ENCODE measurements around the gene SOBP. TPM values are rescaled to one million over a fixed set of nuclear protein-coding genes. Genes with fewer than 3 reads are reported as not detected.
"Not testable (repeated sequence)": the region's sequence is repeated elsewhere in the genome, so short reads cannot be mapped to it uniquely, and the experiment has no call there.

Gene SOBP
- total RNA-seq, result 11.0 TPM
- long read RNA-seq, partial matches to known transcripts, result 6 of 17 reads
- long read RNA-seq, other reads (novel, unspliced or antisense), result 11 of 17 reads

- no peak for DNase-seq (ENCODE audit: low spot score)
Observed at GRCh38 chr6:107489636-107490565, at the start of gene SOBP. Gene SOBP (plus strand): TSS chr6:107490117. CDS start chr6:107490617, 500 bp downstream.

GRCh38 chr6:107440936-107441335 lies 49.0 kb upstream of the SOBP start:
- no peak for DNase-seq (ENCODE audit: low spot score)

- no peak for DNase-seq (ENCODE audit: low spot score)
Observed at GRCh38 chr6:107441682-107442081, 48.2 kb upstream of the SOBP start.

GRCh38 chr6:107442938-107443607 lies 46.8 kb upstream of the SOBP start:
- DNase-seq (ENCODE audit: low spot score), result no peak

- DNase-seq (ENCODE audit: low spot score), result no peak
Observed at GRCh38 chr6:107443608-107444267, 46.2 kb upstream of the SOBP start.

- DNase-seq (ENCODE audit: low spot score), result no peak
Observed at GRCh38 chr6:107444277-107444676, 45.6 kb upstream of the SOBP start.

GRCh38 chr6:107447663-107448216 lies 42.2 kb upstream of the SOBP start:
- no peak for DNase-seq (ENCODE audit: low spot score)

GRCh38 chr6:107448776-107449175 lies 41.1 kb upstream of the SOBP start:
- DNase-seq (ENCODE audit: low spot score), result no peak

- DNase-seq (ENCODE audit: low spot score), result no peak
Observed at GRCh38 chr6:107458672-107459282, 31.1 kb upstream of the SOBP start.

GRCh38 chr6:107459283-107460082 lies 30.4 kb upstream of the SOBP start, which contains the start of gene PDSS2:
Gene PDSS2 (minus strand): TSS chr6:107459564. CDS start chr6:107459285, 279 bp downstream.
- DNase-seq (ENCODE audit: low spot score), result peak; percentile 98

- no peak for DNase-seq (ENCODE audit: low spot score)
Observed at GRCh38 chr6:107460083-107460631, 29.8 kb upstream of the SOBP start.

GRCh38 chr6:107466062-107466461 lies 23.9 kb upstream of the SOBP start:
- DNase-seq (ENCODE audit: low spot score), result no peak

- DNase-seq (ENCODE audit: low spot score), result no peak
Observed at GRCh38 chr6:107470364-107470763, 19.6 kb upstream of the SOBP start.

GRCh38 chr6:107473660-107474059 lies 16.3 kb upstream of the SOBP start:
- DNase-seq (ENCODE audit: low spot score), result no peak

- not testable (repeated sequence) for DNase-seq (ENCODE audit: low spot score)
Observed at GRCh38 chr6:107475360-107475759, 14.6 kb upstream of the SOBP start.

GRCh38 chr6:107475826-107476225 lies 14.1 kb upstream of the SOBP start:
- not testable (repeated sequence) for DNase-seq (ENCODE audit: low spot score)

GRCh38 chr6:107479089-107479690 lies 10.7 kb upstream of the SOBP start:
- DNase-seq (ENCODE audit: low spot score), result no peak

- no peak for DNase-seq (ENCODE audit: low spot score)
Observed at GRCh38 chr6:107485157-107485556, 4.8 kb upstream of the SOBP start.

GRCh38 chr6:107488174-107488874 lies 1.6 kb upstream of the SOBP start:
- DNase-seq (ENCODE audit: low spot score), result no peak
